ENCODE results near the gene CDC42EP2.

GRCh38 chr11:65329478-65329877 is 14.8 kb downstream of the CDC42EP2 start:
- TF ChIP-seq CTCF (IDR thresholded peaks at IDR 0.05; ENCODE audit: insufficient read depth, low read depth, low read length) (no peak), EZH2 (IDR thresholded peaks at IDR 0.05; ENCODE audit: insufficient read depth, low read length) (no peak)

Measured in astrocyte (in vitro differentiated cells and primary cell).